ENCODE data around the gene ZNF414. TPM values are rescaled to one million over a fixed set of nuclear protein-coding genes. Genes with fewer than 3 reads are reported as not detected.

The ZNF414 gene
- total RNA-seq, 1 experiment from 2014 or later, result 22.4 TPM

DNA sequence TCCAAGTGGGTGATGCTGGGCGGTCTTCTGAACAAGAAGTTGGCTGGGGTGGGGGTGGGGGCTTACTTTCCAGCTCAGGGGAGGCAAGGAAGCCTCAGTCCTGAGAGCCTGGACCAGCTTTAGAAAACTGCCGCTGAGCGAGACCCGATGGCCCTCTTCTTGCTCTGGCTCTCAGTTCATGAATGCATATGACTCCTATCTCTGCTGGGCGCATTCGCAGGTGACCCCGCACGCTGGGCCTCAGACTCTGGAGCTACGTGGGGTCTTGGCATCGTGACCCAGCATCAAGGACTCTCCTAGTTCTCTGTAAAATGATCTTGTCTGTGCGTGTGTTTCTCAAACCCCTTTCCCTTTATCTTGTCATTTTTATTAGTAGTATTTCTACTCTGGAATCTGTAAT lies 31.3 kb downstream of the ZNF414 start:
- Histone ChIP-seq H2AFZ (no peak overlapping the region), H3F3A (ENCODE audit: insufficient read depth, low read depth) (peaks cover 48% of the 10 kb centered on the region), H3K4me1 (replicated peaks; ENCODE audit: insufficient read depth) (peaks cover 16% of the 10 kb centered on the region), H3K9me3 (ENCODE audit: insufficient read depth, low read depth) (no peaks in the 10 kb centered on the region), H4K20me1 (ENCODE audit: insufficient read depth) (peaks cover 80% of the 10 kb centered on the region), H3K27me3 (ENCODE audit: insufficient read depth, low read depth) (no peaks in the 10 kb centered on the region), H3K27ac (no peak overlapping the region), H3K4me3 (no peak overlapping the region), H3K36me3 (ENCODE audit: low read depth) (peaks cover 42% of the 10 kb centered on the region), H3K4me2 (no peak overlapping the region), H3K79me2 (ENCODE audit: low read depth) (peaks cover 65% of the 10 kb centered on the region), H3K9me2 (ENCODE audit: insufficient read depth) (no peaks in the 10 kb centered on the region)
- no TSS peak for BruUV-seq (replicated peaks)
- TF ChIP-seq, protein P1, sequence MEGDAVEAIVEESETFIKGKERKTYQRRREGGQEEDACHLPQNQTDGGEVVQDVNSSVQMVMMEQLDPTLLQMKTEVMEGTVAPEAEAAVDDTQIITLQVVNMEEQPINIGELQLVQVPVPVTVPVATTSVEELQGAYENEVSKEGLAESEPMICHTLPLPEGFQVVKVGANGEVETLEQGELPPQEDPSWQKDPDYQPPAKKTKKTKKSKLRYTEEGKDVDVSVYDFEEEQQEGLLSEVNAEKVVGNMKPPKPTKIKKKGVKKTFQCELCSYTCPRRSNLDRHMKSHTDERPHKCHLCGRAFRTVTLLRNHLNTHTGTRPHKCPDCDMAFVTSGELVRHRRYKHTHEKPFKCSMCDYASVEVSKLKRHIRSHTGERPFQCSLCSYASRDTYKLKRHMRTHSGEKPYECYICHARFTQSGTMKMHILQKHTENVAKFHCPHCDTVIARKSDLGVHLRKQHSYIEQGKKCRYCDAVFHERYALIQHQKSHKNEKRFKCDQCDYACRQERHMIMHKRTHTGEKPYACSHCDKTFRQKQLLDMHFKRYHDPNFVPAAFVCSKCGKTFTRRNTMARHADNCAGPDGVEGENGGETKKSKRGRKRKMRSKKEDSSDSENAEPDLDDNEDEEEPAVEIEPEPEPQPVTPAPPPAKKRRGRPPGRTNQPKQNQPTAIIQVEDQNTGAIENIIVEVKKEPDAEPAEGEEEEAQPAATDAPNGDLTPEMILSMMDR (conservative IDR thresholded peaks at IDR 0.05), result no peak
- TF ChIP-seq EZH2 (IDR thresholded peaks at IDR 0.05; ENCODE audit: low read depth), result no peak
- POLR2A ChIA-PET (ENCODE audit: unreplicated experiment), result no interaction called here
- CTCF ChIA-PET, result interaction anchor here (0.6 kb wide), 1 partner anchor 68 kb away, joined by 7 read pairs; no protein-coding TSS in a partner anchor
- intact Hi-C loops (cut with micrococcal nuclease; ENCODE audit: unreplicated experiment), result loop anchor here (10.0 kb wide), 1 partner anchor 68 kb away; the partner anchor contains the start of gene MARCHF2
- no peak for DNase-seq

DNA sequence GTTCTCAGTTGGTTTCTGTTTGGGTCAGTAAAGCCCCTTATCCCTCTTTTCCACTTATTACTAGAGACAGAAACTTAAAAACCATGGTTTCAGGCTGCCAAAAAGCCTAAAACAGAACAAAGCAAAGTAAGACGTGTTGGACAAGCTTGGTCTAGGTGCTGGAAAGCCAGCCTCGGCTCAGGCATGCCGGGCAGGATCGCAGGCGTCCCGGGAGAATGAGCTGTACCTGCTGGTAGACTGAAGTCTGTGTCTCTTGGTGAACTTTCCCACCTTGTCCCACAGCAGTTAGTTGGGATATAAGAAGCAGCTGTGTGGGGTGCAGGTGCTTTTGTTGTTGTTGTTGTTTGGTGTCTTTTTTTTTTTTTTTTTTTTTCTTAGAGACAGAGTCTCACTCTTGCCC lies 32.4 kb downstream of the ZNF414 start:
- Histone ChIP-seq H3K9me2 (ENCODE audit: insufficient read depth) (no peaks in the 10 kb centered on the region), H3K4me2 (no peak overlapping the region), H3K27ac (no peak overlapping the region), H4K20me1 (ENCODE audit: insufficient read depth) (peaks cover 84% of the 10 kb centered on the region), H3K36me3 (ENCODE audit: low read depth) (peaks cover 47% of the 10 kb centered on the region), H3K9me3 (ENCODE audit: insufficient read depth, low read depth) (no peaks in the 10 kb centered on the region), H3K27me3 (ENCODE audit: insufficient read depth, low read depth) (no peaks in the 10 kb centered on the region), H3K79me2 (ENCODE audit: low read depth) (peaks cover 75% of the 10 kb centered on the region), H2AFZ (no peak overlapping the region), H3F3A (ENCODE audit: insufficient read depth, low read depth) (peaks cover 46% of the 10 kb centered on the region), H3K4me1 (replicated peaks; ENCODE audit: insufficient read depth) (peaks cover 16% of the 10 kb centered on the region), H3K4me3 (no peak overlapping the region)
- BruUV-seq (replicated peaks), result no TSS peak
- DNase-seq, result no peak
- ChIA-PET POLR2A (ENCODE audit: unreplicated experiment) (no interaction called here), CTCF (no interaction called here)
- intact Hi-C loops (cut with micrococcal nuclease; ENCODE audit: unreplicated experiment), result loop anchor here (2.0 to 10.0 kb wide), 2 partner anchors 43 to 67 kb away; partner anchors contain the start of gene MARCHF2
- TF ChIP-seq, protein P1 (conservative IDR thresholded peaks at IDR 0.05), result no peak
- TF ChIP-seq EZH2 (IDR thresholded peaks at IDR 0.05; ENCODE audit: low read depth), result no peak

DNA sequence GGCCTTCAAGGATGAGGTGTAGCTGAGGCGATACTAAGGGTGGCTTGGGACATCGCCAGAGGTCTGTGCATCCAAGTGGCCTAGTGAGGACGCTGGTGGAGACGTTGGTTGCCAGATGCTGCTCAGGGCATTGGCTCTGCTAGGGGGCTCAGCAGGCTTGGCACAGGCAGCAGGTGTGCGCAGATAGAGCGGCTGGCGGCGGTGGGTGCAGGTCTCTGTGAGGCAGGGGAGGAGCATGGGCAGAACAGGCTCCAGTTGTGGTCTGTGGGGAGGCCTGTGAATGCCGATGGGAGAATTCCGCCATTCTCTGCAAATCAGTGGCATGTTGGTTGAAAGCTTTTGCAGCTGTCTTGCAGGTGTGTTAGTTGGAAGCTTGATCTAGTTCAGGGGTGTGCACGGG lies 32.8 kb downstream of the ZNF414 start:
- Histone ChIP-seq H3F3A (ENCODE audit: insufficient read depth, low read depth) (peaks cover 45% of the 10 kb centered on the region), H4K20me1 (ENCODE audit: insufficient read depth) (peaks cover 84% of the 10 kb centered on the region), H3K27me3 (ENCODE audit: insufficient read depth, low read depth) (no peaks in the 10 kb centered on the region), H3K9me3 (ENCODE audit: insufficient read depth, low read depth) (no peaks in the 10 kb centered on the region), H3K4me3 (no peak overlapping the region), H3K79me2 (ENCODE audit: low read depth) (peaks cover 79% of the 10 kb centered on the region), H3K4me1 (replicated peaks; ENCODE audit: insufficient read depth) (peaks cover 16% of the 10 kb centered on the region), H3K36me3 (ENCODE audit: low read depth) (peaks cover 50% of the 10 kb centered on the region), H2AFZ (no peak overlapping the region), H3K27ac (no peak overlapping the region), H3K9me2 (ENCODE audit: insufficient read depth) (no peaks in the 10 kb centered on the region), H3K4me2 (peak overlapping the region; percentile 51; the same call in 1 of the 2 replicates)
- BruUV-seq (replicated peaks), result no TSS peak
- DNase-seq, result no peak
- POLR2A ChIA-PET (ENCODE audit: unreplicated experiment), result no interaction called here
- CTCF ChIA-PET, result no interaction called here
- no peak for TF ChIP-seq EZH2 (IDR thresholded peaks at IDR 0.05; ENCODE audit: low read depth)
- TF ChIP-seq, protein P1 (conservative IDR thresholded peaks at IDR 0.05), result no peak
- intact Hi-C loops (cut with micrococcal nuclease; ENCODE audit: unreplicated experiment), result loop anchor here (2.0 to 10.0 kb wide), 2 partner anchors 44 to 66 kb away; partner anchors contain the start of gene MARCHF2
